Left ventricle myocardium inferior (tissue), 1 donor: ENCODE data around the gene ZFYVE27. TPM values are rescaled to one million over a fixed set of nuclear protein-coding genes. Genes with fewer than 3 reads are reported as not detected.
A peak's percentile ranks its signal among the peaks of the same experiment; 100 is the strongest.

Experiments
- DNase-seq: peaks from one replicate; pipeline ENCODE4 v3.0.0-alpha.2; 2020
- H3K27ac ChIP-seq: fragments of 200-600 bp; replicated peaks from 2 replicates; pipeline ENCODE4 v1.8.0; 2021
- H3K27me3 ChIP-seq: fragments of 200-600 bp; 2 replicates; pipeline ENCODE4 v1.8.0; 2021; ENCODE audit warnings: low read depth
- H3K36me3 ChIP-seq: fragments of 200-600 bp; 2 replicates; pipeline ENCODE4 v1.8.0; 2021
- H3K4me1 ChIP-seq: fragments of 200-600 bp; 2 replicates; pipeline ENCODE4 v1.8.0; 2021
- H3K4me3 ChIP-seq: fragments of 200-600 bp; 2 replicates; pipeline ENCODE4 v1.8.0; 2021; ENCODE audit warnings: mild to moderate bottlenecking, moderate library complexity
- H3K9me3 ChIP-seq: fragments of 200-600 bp; replicated peaks from 2 replicates; pipeline ENCODE4 v1.8.0; 2021
- CTCF ChIP-seq: fragments of 200-600 bp; IDR thresholded peaks from 2 replicates; pipeline ENCODE4 v1.8.0; 2021; ENCODE audit warnings: antibody characterized with exemption, mild to moderate bottlenecking, borderline replicate concordance
- intact Hi-C: fragments of 100-400 bp; cut with micrococcal nuclease; formaldehyde crosslinking; loops from one replicate; pipeline ENCODE4 v1.11.0; 2022
- total RNA-seq: library from RNA; stranded (reverse); fragmentation: NEBNext Ultra II Directional; extraction: Animal tissue kit (Norgen Biotek cat#: 25700); gene quantifications from one replicate; pipeline ENCODE4 v1.2.1, GENCODE V29; 2021
- donor health status: DM: no; HTN: yes; CAD: no; lungs with severe emphysema.

Gene ZFYVE27
- total RNA-seq, 1 donor from 2014 or later: 13.2 TPM

GRCh38 chr10:97755718-97756117, 18.8 kb downstream of the ZFYVE27 start:
- intact Hi-C loops: loop anchor here (10.0 kb wide), 1 partner anchor 119 kb away; no protein-coding TSS in a partner anchor
- Histone ChIP-seq H3K27me3 (no peaks in the 10 kb centered on the region), H3K9me3 (no peaks in the 10 kb centered on the region), H3K4me1 (no peaks in the 10 kb centered on the region), H3K36me3 (peaks cover 99% of the 10 kb centered on the region), H3K4me3 (no peak overlapping the region), H3K27ac (no peak overlapping the region)
- no peak for TF ChIP-seq CTCF
- no peak for DNase-seq

GRCh38 chr10:97757471-97757870, 20.5 kb downstream of the ZFYVE27 start:
- TF ChIP-seq CTCF: no peak
- H3K4me3 ChIP-seq: no peak overlapping the region
- no peaks in the 10 kb centered on the region for H3K9me3 ChIP-seq
- H3K27ac ChIP-seq: no peak overlapping the region
- H3K4me1 ChIP-seq: peaks cover 3% of the 10 kb centered on the region
- no peak for DNase-seq
- intact Hi-C loops: loop anchor here (10.0 kb wide), 1 partner anchor 117 kb away; no protein-coding TSS in a partner anchor
- no peaks in the 10 kb centered on the region for H3K27me3 ChIP-seq
- peaks cover 90% of the 10 kb centered on the region for H3K36me3 ChIP-seq

DNA sequence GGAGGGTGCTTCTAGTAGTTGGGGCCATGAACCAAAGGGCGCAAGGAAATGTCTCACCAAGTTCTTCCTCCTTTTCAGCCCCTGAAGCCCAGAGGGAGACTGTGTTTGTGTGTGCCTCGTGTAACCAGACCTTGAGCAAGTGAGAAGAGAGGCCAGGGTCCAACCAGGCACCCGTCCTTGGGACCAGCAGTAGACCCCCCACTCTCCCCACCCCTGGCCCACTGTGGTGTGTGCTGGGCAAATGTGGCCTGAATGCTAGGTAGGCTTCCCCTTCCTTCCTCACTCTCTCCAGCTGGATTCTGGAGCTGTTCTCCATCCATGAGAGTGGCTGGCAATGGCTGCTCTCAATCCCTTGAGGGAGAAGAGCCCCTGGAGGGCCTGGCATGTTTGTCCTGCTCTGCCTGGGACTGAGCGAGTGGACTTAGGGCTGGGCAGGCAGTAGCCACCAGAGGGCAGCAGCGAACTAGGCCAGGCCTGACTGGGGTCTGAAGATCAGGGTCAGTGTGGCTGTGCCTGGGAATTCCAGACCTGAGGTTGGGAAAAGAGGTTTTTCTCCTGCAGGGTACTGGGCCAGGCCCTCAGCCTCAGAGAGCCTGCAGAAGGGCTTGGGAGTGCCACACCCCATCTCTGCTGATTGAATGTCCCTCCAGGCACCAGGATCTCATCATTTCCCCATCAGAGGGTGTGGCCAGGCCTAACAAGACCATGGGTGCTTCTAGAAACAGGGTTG, 22.4 kb downstream of the ZFYVE27 start:
- peak; percentile 89 for TF ChIP-seq CTCF
- Histone ChIP-seq H3K27ac (no peak overlapping the region), H3K36me3 (peaks cover 72% of the 10 kb centered on the region), H3K4me1 (peaks cover 13% of the 10 kb centered on the region), H3K4me3 (no peak overlapping the region), H3K9me3 (no peaks in the 10 kb centered on the region), H3K27me3 (no peaks in the 10 kb centered on the region)
- peak; percentile 60 for DNase-seq
- intact Hi-C loops: loop anchor here (10.0 kb wide), 1 partner anchor 115 kb away; no protein-coding TSS in a partner anchor

DNA sequence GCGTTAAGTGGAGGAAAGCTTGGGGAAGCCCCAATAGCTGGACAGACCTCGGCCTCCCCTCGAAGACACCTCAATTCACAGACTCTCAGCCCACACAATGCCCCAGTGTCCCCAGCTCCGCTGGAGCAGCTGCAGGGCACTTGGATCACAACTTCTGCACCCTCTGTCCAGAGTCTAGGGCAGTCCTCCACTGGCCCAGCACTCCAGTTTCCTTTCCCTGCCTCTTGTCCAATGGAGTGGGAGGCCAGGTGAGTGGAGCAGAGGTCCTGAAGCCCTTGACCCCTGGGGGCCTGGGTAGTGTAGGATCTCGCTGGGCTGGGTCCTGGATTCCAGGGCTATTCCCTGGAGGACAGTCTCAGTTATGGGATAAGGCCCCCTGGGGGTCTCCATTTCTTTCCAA, 23.0 kb downstream of the ZFYVE27 start:
- TF ChIP-seq CTCF: no peak
- intact Hi-C loops: loop anchor here (10.0 kb wide), 1 partner anchor 115 kb away; no protein-coding TSS in a partner anchor
- Histone ChIP-seq H3K27ac (peak overlapping the region; percentile 33), H3K9me3 (no peaks in the 10 kb centered on the region), H3K4me3 (no peak overlapping the region), H3K27me3 (no peaks in the 10 kb centered on the region), H3K4me1 (peaks cover 13% of the 10 kb centered on the region), H3K36me3 (peaks cover 65% of the 10 kb centered on the region)
- DNase-seq: no peak

DNA sequence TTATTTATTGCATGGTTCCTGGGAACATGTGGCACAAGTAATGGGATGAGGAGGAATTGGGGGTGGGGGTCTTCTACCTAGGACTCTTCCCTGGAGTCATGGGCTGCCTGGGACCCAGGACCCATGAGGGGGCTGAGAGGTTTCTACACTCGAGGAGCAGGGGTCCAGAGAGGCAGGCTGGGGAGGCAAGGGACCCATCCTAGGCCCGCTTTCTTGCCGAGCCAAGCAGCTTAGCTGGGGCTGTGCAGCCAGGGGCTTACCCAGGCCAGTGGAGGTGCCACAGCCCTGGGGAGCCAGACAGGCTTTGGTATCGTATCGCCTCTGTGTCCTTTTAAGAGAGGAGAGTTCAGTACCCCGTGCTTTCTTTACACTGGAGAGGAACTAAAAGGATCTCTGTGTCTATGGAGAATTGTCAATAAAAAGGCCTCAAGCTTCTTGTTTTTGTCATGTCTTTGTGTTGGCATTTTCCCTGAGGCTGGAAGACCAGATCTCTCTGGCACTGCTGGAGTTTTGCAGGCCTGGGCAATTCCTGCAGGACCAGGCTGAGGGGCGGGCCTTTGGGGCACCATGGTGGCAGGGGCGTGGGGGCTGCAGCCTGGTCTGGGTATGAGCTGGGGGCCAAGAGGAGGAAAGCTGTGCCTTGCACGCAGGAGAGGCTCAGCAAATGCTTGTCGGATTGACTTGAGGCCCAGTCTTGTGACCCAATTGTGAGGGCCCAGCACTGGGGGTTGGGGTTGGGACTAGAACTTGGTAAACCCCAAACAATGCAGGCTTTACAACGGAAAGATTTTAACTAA, 23.7 kb downstream of the ZFYVE27 start:
- Histone ChIP-seq H3K4me3 (no peak overlapping the region), H3K36me3 (peaks cover 58% of the 10 kb centered on the region), H3K4me1 (peaks cover 13% of the 10 kb centered on the region), H3K27ac (peak overlapping the region; percentile 33), H3K27me3 (no peaks in the 10 kb centered on the region), H3K9me3 (no peaks in the 10 kb centered on the region)
- DNase-seq: no peak
- intact Hi-C loops: no loop called here
- TF ChIP-seq CTCF: no peak
